ENCODE measurements around the gene GHR.
"Not testable (repeated sequence)": the region's sequence is repeated elsewhere in the genome, so short reads cannot be mapped to it uniquely, and the experiment has no call there.

GHR gene

DNA sequence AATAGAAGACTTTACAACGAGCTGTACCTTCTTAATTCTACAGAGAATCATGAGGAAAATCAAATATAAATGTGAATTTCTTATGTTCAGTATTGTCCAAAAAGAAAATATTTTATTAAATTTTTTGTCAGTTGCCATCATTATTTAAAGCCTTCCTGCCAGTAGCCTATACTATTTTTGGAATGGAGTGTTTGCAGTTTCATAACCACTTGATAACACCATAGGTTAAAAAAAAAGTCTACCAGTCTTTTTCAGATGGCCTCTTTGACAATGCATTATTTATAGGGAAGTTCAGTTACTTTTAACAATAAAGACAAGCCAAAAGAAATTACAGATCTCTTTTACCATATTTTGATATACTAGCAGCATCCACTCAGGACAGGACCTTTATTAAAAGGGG is 253.1 kb downstream of the GHR start (continued):
- TF ChIP-seq, protein P1, sequence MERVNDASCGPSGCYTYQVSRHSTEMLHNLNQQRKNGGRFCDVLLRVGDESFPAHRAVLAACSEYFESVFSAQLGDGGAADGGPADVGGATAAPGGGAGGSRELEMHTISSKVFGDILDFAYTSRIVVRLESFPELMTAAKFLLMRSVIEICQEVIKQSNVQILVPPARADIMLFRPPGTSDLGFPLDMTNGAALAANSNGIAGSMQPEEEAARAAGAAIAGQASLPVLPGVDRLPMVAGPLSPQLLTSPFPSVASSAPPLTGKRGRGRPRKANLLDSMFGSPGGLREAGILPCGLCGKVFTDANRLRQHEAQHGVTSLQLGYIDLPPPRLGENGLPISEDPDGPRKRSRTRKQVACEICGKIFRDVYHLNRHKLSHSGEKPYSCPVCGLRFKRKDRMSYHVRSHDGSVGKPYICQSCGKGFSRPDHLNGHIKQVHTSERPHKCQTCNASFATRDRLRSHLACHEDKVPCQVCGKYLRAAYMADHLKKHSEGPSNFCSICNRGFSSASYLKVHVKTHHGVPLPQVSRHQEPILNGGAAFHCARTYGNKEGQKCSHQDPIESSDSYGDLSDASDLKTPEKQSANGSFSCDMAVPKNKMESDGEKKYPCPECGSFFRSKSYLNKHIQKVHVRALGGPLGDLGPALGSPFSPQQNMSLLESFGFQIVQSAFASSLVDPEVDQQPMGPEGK (CRISPR knock-in tag; IDR thresholded peaks at IDR 0.05; ENCODE audit: borderline replicate concordance) = no peak
- TF ChIP-seq CSDC2 (CRISPR knock-in tag; IDR thresholded peaks at IDR 0.05) (no peak), GLIS3 (CRISPR knock-in tag; IDR thresholded peaks at IDR 0.05) (no peak), ZNF565 (CRISPR knock-in tag; conservative IDR thresholded peaks at IDR 0.05; ENCODE audit: low read depth) (no peak), BACH2 (CRISPR knock-in tag; IDR thresholded peaks at IDR 0.05; ENCODE audit: borderline replicate concordance) (no peak), ZNF70 (CRISPR knock-in tag; IDR thresholded peaks at IDR 0.05) (no peak), OSR1 (CRISPR knock-in tag; IDR thresholded peaks at IDR 0.05) (no peak), RARB (CRISPR knock-in tag; IDR thresholded peaks at IDR 0.05) (no peak)
- TF ChIP-seq, protein P2, sequence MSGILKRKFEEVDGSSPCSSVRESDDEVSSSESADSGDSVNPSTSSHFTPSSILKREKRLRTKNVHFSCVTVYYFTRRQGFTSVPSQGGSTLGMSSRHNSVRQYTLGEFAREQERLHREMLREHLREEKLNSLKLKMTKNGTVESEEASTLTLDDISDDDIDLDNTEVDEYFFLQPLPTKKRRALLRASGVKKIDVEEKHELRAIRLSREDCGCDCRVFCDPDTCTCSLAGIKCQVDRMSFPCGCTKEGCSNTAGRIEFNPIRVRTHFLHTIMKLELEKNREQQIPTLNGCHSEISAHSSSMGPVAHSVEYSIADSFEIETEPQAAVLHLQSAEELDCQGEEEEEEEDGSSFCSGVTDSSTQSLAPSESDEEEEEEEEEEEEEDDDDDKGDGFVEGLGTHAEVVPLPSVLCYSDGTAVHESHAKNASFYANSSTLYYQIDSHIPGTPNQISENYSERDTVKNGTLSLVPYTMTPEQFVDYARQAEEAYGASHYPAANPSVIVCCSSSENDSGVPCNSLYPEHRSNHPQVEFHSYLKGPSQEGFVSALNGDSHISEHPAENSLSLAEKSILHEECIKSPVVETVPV (CRISPR knock-in tag; IDR thresholded peaks at IDR 0.05) = no peak
- TF ChIP-seq, protein P3, sequence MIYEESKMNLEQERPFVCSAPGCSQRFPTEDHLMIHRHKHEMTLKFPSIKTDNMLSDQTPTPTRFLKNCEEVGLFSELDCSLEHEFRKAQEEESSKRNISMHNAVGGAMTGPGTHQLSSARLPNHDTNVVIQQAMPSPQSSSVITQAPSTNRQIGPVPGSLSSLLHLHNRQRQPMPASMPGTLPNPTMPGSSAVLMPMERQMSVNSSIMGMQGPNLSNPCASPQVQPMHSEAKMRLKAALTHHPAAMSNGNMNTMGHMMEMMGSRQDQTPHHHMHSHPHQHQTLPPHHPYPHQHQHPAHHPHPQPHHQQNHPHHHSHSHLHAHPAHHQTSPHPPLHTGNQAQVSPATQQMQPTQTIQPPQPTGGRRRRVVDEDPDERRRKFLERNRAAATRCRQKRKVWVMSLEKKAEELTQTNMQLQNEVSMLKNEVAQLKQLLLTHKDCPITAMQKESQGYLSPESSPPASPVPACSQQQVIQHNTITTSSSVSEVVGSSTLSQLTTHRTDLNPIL (CRISPR knock-in tag; IDR thresholded peaks at IDR 0.05; ENCODE audit: low read depth) = no peak

DNA sequence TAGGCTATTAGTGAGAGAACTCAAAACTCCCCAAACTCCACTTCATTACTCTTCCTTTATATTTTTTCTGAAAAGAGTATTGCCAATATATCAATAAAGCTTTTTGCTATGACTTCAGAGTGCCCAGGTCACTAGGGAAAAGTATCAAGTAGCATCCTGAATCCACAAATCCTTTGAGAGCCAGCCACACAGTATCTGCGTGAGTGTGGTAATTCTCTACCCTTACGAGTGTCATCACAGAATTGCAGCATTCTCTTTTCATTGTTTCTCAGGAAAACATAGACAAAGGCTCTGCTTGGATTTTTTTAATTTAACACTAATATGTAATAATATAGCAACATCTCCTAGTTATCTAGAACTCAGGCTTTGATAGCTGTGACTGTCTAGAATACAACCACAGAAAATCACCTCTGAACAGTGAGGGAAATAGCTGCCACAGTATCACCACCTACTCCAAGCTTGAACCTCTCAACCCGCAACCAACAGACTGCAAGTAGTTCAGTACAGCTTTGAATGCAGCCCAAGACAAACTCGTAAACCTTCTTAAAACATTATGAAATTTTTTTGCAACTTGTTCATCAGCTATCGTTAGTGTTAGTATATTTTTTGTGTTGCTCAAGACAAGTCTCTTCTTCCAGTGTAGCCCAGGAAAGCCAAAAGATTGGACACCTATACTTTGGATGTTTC is 254.1 kb downstream of the GHR start:
- ATAC-seq = no peak
- TF ChIP-seq ESRRG (CRISPR knock-in tag; IDR thresholded peaks at IDR 0.05) = no peak
- TF ChIP-seq ZC3H10 (CRISPR knock-in tag; IDR thresholded peaks at IDR 0.05) = no peak
- TF ChIP-seq ZFP30 (CRISPR knock-in tag; IDR thresholded peaks at IDR 0.05) = no peak
- no peak for TF ChIP-seq ZNF565 (CRISPR knock-in tag; conservative IDR thresholded peaks at IDR 0.05; ENCODE audit: low read depth)
- TF ChIP-seq GLIS3 (CRISPR knock-in tag; IDR thresholded peaks at IDR 0.05) = no peak
- TF ChIP-seq, protein P1 (CRISPR knock-in tag; IDR thresholded peaks at IDR 0.05; ENCODE audit: borderline replicate concordance) = no peak
- no peak for TF ChIP-seq OSR1 (CRISPR knock-in tag; IDR thresholded peaks at IDR 0.05)
- no peak for TF ChIP-seq TCF4 (CRISPR knock-in tag; IDR thresholded peaks at IDR 0.05; ENCODE audit: borderline replicate concordance)
- TF ChIP-seq, protein P3 (CRISPR knock-in tag; IDR thresholded peaks at IDR 0.05; ENCODE audit: low read depth) = no peak
- no peak for TF ChIP-seq ISL1 (CRISPR knock-in tag; IDR thresholded peaks at IDR 0.05)
- TF ChIP-seq, protein P4, sequence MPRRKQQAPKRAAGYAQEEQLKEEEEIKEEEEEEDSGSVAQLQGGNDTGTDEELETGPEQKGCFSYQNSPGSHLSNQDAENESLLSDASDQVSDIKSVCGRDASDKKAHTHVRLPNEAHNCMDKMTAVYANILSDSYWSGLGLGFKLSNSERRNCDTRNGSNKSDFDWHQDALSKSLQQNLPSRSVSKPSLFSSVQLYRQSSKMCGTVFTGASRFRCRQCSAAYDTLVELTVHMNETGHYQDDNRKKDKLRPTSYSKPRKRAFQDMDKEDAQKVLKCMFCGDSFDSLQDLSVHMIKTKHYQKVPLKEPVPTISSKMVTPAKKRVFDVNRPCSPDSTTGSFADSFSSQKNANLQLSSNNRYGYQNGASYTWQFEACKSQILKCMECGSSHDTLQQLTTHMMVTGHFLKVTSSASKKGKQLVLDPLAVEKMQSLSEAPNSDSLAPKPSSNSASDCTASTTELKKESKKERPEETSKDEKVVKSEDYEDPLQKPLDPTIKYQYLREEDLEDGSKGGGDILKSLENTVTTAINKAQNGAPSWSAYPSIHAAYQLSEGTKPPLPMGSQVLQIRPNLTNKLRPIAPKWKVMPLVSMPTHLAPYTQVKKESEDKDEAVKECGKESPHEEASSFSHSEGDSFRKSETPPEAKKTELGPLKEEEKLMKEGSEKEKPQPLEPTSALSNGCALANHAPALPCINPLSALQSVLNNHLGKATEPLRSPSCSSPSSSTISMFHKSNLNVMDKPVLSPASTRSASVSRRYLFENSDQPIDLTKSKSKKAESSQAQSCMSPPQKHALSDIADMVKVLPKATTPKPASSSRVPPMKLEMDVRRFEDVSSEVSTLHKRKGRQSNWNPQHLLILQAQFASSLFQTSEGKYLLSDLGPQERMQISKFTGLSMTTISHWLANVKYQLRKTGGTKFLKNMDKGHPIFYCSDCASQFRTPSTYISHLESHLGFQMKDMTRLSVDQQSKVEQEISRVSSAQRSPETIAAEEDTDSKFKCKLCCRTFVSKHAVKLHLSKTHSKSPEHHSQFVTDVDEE (CRISPR knock-in tag; IDR thresholded peaks at IDR 0.05) = no peak
- no peak for TF ChIP-seq PPARA (CRISPR knock-in tag; IDR thresholded peaks at IDR 0.05; ENCODE audit: borderline replicate concordance)
- TF ChIP-seq ZNF8 (CRISPR knock-in tag; IDR thresholded peaks at IDR 0.05) = no peak

DNA sequence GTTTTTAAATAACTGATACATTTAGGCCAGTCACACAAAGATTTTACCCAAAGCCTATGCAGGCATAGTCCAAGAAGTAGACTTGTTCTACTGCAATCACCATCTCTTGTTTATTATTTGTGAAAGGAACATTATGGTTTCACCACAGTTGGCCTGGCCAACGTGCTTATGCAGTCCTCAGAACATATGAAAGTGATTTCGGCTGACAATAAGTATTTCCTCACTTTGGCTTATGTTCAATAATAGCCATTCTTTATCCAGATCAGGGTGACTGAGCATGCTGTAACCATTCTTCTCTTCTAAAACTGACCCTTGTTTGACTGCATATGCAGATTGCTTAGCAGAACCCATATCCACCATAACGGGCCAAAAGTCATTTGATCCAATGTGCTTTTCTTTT is 256.8 kb downstream of the GHR start:
- TF ChIP-seq, protein P4 (CRISPR knock-in tag; IDR thresholded peaks at IDR 0.05) = no peak
- no peak for TF ChIP-seq RARB (CRISPR knock-in tag; IDR thresholded peaks at IDR 0.05)
- no peak for TF ChIP-seq OSR1 (CRISPR knock-in tag; IDR thresholded peaks at IDR 0.05)
- TF ChIP-seq TOX (CRISPR knock-in tag; IDR thresholded peaks at IDR 0.05; ENCODE audit: borderline replicate concordance) = no peak
- no peak for TF ChIP-seq CSDC2 (CRISPR knock-in tag; IDR thresholded peaks at IDR 0.05)
- no peak for TF ChIP-seq ZFP30 (CRISPR knock-in tag; IDR thresholded peaks at IDR 0.05)
- no peak for TF ChIP-seq ZC3H10 (CRISPR knock-in tag; IDR thresholded peaks at IDR 0.05)
- TF ChIP-seq BACH2 (CRISPR knock-in tag; IDR thresholded peaks at IDR 0.05; ENCODE audit: borderline replicate concordance) = no peak
- no peak for TF ChIP-seq TCF4 (CRISPR knock-in tag; IDR thresholded peaks at IDR 0.05; ENCODE audit: borderline replicate concordance)
- TF ChIP-seq, protein P3 (CRISPR knock-in tag; IDR thresholded peaks at IDR 0.05; ENCODE audit: low read depth) = no peak
- ATAC-seq = no peak

DNA sequence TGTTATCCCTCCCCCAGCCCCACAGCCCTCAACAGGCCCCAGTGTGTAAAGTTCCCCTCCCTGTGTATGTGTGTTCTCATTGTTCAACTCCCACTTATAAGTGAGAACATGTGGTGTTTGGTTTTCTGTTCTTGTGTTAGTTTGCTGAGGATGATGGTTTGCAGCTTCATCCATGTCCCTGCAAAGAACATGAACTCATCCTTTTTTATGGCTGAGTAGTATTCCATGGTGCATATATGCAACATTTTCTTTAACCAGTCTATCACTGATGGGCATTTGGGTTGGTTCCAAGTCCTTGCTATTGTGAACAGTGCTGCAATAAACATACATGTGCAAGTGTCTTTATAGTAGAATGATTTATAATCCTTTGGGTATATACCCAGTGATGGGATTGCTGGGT is 261.8 kb downstream of the GHR start:
- not testable (repeated sequence) for ATAC-seq
